Stomach (tissue), 9 donors: ENCODE measurements around the gene NKAIN2. TPM values are rescaled to one million over a fixed set of nuclear protein-coding genes. Genes with fewer than 3 reads are reported as not detected.

Source experiments
- DNase-seq, 2 donors: peaks; one replicate each; pipeline versions ENCODE4 v3.0.0 to v3.0.0-alpha.2; 2013 to 2019
- H3K27ac ChIP-seq, 5 donors: fragments of 200-600 bp in 4 of 5; sonication (generic) in 4 of 5; one replicate each; pipeline ENCODE4 v1.5.1; 2013 to 2019; ENCODE audit warnings: mild to moderate bottlenecking in 1 of 5, moderate library complexity in 1 of 5
- H3K27me3 ChIP-seq, 3 donors: fragments of 200-600 bp; sonication (generic); one replicate each; pipeline ENCODE4 v1.5.1; 2017 to 2019; ENCODE audit warnings: mixed run types in 1 of 3
- H3K36me3 ChIP-seq, 4 donors: fragments of 200-600 bp; sonication (generic); 1 replicate in 3 of 4; 2 replicates in 1 of 4; pipeline ENCODE4 v1.5.1; 2016 to 2019
- H3K4me1 ChIP-seq, 4 donors: fragments of 200-600 bp; sonication (generic); one replicate each; pipeline ENCODE4 v1.5.1; 2016 to 2019
- H3K4me3 ChIP-seq, 4 donors: fragments of 200-600 bp; sonication (generic) in 3 of 4; one replicate each; pipeline ENCODE4 v1.5.1; 2016 to 2019; ENCODE audit warnings: mild to moderate bottlenecking in 1 of 4
- H3K9me3 ChIP-seq, 4 donors: fragments of 200-600 bp; sonication (generic); one replicate each; pipeline ENCODE4 v1.5.1; 2016 to 2019
- EP300 ChIP-seq: sonication (generic); formaldehyde crosslinking; IDR thresholded peaks from one replicate; pipeline ENCODE4 v1.6.1; 2017; ENCODE audit warnings: antibody characterized with exemption
- POLR2A ChIP-seq, 4 donors: fragments of 450-650 bp; IDR thresholded peaks; one replicate each; pipeline ENCODE4 v1.6.1; 2016; ENCODE audit warnings: antibody characterized with exemption in 4 of 4, control low read depth in 2 of 4, mild to moderate bottlenecking in 1 of 4, moderate library complexity in 1 of 4
- POLR2AphosphoS5 ChIP-seq, 3 donors: sonication (generic); formaldehyde crosslinking; IDR thresholded peaks; one replicate each; pipeline ENCODE4 v1.6.1; 2016; ENCODE audit warnings: antibody characterized with exemption in 3 of 3
- WGBS, 5 donors: extraction: QIAGEN DNeasy Blood & Tissue Kit in 3 of 5; methylation state at CpG; one replicate each; pipeline versions ENCODE4 v1.1.5 to v1.1.7; 2013 to 2018; 5-methylcytosine and 5-hydroxymethylcytosine counted together
- intact Hi-C: fragments of 100-400 bp; cut with DNase I; formaldehyde crosslinking; loops from one replicate; pipeline ENCODE4 v1.15.1; 2023; ENCODE audit warnings: low total_unique reads
- polyA plus RNA-seq, 3 donors: library from polyadenylated mRNA; stranded (reverse); fragments of 200-250 nt; gene quantifications; one replicate each; pipeline ENCODE4 v1.2.3, GENCODE V29; 2013
- total RNA-seq, 5 donors: library from RNA; depleted of rRNA; stranded (reverse); fragments of >200 nt; gene quantifications; one replicate each; pipeline versions ENCODE4 v1.1.0 to v1.2.3, GENCODE V29; 2014 to 2016
- TF ChIP-seq, protein P1 (sequence below), 7 experiments: fragments of 450-650 bp in 4 of 7; fragments of 200-600 bp in 3 of 7; sonication (generic) in 3 of 7; IDR thresholded peaks; one replicate each; pipeline ENCODE4 v1.5.1; 2016 to 2019; ENCODE audit warnings: antibody characterized with exemption in 7 of 7, control low read depth in 2 of 7, mild to moderate bottlenecking in 1 of 7
- donor health status: healthy with polysubstance abuse.
- donor health status: Bipolar disorder and iron deficiency.
- donor health status: healthy.

The NKAIN2 gene
- total and polyA plus RNA-seq, 8 donors = 0.13 to 9.6 (median 1.5) TPM; not detected in 5

DNA sequence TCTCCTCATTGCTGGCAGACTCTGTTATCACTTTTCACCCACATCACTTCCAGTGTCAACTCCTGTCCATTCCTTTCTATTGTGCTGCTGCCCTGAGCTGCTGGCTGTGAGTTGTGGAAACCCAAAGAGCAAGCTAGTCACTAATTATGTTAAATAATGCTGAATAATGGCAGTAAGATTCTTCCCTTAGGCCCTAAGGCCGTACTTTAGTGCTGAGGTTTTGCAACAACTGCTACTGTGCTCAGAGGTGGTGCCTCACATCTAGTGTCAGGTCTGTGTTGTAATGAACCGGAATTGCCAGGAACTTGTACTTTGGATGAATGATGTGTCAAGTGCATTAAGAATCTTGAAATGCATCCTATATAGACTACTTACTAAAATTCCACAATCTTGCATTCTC lies 786.3 kb downstream of the NKAIN2 start:
- intact Hi-C loops = no loop called here
- H3K27ac ChIP-seq = no peak overlapping the region
- H3K36me3 ChIP-seq = no peaks in the 10 kb centered on the region
- peaks cover 0 to 4% (median 0%) of the 10 kb centered on the region in 4 donors for H3K9me3 ChIP-seq
- H3K4me3 ChIP-seq = no peak overlapping the region
- no peaks in the 10 kb centered on the region for H3K4me1 ChIP-seq
- TF ChIP-seq, protein P1, sequence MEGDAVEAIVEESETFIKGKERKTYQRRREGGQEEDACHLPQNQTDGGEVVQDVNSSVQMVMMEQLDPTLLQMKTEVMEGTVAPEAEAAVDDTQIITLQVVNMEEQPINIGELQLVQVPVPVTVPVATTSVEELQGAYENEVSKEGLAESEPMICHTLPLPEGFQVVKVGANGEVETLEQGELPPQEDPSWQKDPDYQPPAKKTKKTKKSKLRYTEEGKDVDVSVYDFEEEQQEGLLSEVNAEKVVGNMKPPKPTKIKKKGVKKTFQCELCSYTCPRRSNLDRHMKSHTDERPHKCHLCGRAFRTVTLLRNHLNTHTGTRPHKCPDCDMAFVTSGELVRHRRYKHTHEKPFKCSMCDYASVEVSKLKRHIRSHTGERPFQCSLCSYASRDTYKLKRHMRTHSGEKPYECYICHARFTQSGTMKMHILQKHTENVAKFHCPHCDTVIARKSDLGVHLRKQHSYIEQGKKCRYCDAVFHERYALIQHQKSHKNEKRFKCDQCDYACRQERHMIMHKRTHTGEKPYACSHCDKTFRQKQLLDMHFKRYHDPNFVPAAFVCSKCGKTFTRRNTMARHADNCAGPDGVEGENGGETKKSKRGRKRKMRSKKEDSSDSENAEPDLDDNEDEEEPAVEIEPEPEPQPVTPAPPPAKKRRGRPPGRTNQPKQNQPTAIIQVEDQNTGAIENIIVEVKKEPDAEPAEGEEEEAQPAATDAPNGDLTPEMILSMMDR (IDR thresholded peaks at IDR 0.05) = no peak
- TF ChIP-seq EP300 = no peak
- H3K27me3 ChIP-seq = no peaks in the 10 kb centered on the region
- no peak for DNase-seq
- WGBS, 5 donors = 41 to 48% (median 42%) methylated on average over 2 of the region's 2 CpGs

DNA sequence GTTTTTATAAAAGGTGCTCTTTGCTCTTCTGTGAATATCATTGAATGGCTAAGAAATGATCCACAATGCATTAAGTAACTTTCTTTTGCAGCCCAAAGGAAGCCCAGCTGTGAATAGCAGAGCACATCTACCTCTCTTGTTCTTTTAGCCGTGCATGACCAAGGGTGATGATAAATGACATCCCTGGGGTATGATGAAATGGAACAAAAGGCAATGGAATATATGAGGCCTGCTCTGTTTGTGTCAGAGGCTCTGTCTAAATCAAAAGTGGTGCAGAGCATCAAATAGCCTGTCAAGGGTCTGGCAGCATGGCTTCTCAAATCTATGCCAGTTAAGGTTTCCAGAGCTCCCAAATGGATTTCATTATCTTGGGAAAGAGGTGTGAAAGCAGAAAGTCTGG lies 796.0 kb downstream of the NKAIN2 start:
- intact Hi-C loops = no loop called here
- TF ChIP-seq POLR2A (IDR thresholded peaks at IDR 0.05) (no peak), POLR2AphosphoS5 (IDR thresholded peaks at IDR 0.05) (no peak), EP300 (no peak)
- TF ChIP-seq, protein P1 (IDR thresholded peaks at IDR 0.05) = no peak
- H3K9me3 ChIP-seq = no peaks in the 10 kb centered on the region
- H3K36me3 ChIP-seq = no peaks in the 10 kb centered on the region
- 53 to 80% (median 73%) methylated on average over 1 of the region's 1 CpG for WGBS, 5 donors
- H3K27me3 ChIP-seq = no peaks in the 10 kb centered on the region
- no peak overlapping the region for H3K27ac ChIP-seq
- H3K4me3 ChIP-seq = no peak overlapping the region
- DNase-seq = no peak
- H3K4me1 ChIP-seq = no peaks in the 10 kb centered on the region

DNA sequence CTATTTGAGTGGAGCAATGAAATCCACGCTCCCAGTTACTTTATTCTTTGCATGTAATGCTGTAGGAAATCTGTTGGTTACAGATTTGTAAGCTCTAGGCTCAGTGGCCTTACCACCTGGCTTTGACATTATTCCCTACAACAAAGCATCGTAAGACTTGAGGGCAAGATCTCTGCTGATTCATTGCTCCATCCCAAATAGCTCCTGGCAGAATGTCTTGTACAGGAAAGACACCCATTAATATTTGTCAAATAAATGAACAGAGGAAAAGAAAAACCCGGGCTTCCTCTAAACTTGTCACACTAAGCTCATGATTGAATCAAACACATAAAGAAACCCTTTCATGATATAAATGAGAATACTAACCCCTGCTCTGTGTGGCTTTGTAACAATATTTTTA lies 801.1 kb downstream of the NKAIN2 start:
- H3K9me3 ChIP-seq = no peaks in the 10 kb centered on the region
- no peak for TF ChIP-seq POLR2AphosphoS5 (IDR thresholded peaks at IDR 0.05)
- no peak for TF ChIP-seq POLR2A (IDR thresholded peaks at IDR 0.05)
- TF ChIP-seq EP300 = no peak
- TF ChIP-seq, protein P1 (IDR thresholded peaks at IDR 0.05) = no peak
- DNase-seq = no peak
- H3K4me3 ChIP-seq = no peak overlapping the region
- WGBS, 5 donors = 46 to 63% (median 57%) methylated on average over 3 of the region's 3 CpGs
- no peaks in the 10 kb centered on the region for H3K36me3 ChIP-seq
- no peak overlapping the region for H3K27ac ChIP-seq
- H3K27me3 ChIP-seq = no peaks in the 10 kb centered on the region
- H3K4me1 ChIP-seq = no peaks in the 10 kb centered on the region
- intact Hi-C loops = no loop called here

DNA sequence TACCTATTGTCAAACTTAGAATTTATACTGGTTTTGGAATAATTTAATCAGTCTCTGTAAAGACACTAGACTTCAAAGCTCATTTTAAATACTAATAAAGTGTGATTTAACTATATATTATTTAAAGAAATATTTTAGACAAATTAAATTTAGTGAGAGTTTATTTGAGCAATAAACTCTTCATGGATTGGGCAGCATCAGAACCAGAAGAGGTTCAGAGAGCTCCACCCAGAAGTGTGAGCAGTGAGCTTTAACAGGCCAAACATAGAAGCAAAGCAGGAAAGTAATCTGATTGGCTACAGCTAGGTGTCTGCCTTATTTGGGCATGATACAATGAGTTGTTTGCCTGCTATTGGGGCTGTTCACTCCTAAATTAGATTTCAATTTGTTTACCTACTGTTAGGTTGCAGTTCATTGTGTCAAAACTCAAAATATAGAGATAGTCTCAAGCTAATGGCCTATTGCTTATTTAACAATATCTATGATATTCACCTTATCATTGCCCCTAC lies 803.5 kb downstream of the NKAIN2 start:
- intact Hi-C loops = no loop called here
- TF ChIP-seq, protein P1 (IDR thresholded peaks at IDR 0.05) = no peak
- TF ChIP-seq EP300 (no peak), POLR2AphosphoS5 (IDR thresholded peaks at IDR 0.05) (no peak), POLR2A (IDR thresholded peaks at IDR 0.05) (no peak)

More for the DNA sequence above, 803.5 kb downstream of the NKAIN2 start:
- no peaks in the 10 kb centered on the region for H3K9me3 ChIP-seq
- no peak overlapping the region for H3K27ac ChIP-seq
- no peaks in the 10 kb centered on the region for H3K4me1 ChIP-seq
- H3K4me3 ChIP-seq = no peak overlapping the region
- no peak for DNase-seq
- no peaks in the 10 kb centered on the region for H3K27me3 ChIP-seq
- H3K36me3 ChIP-seq = no peaks in the 10 kb centered on the region
